Ovary (tissue), 3 donors: Measurements from ENCODE around the gene ARHGAP33.

Experiments
- CTCF ChIP-seq, 3 donors: fragments of 450-650 bp in 2 of 3; fragments of 200-600 bp in 1 of 3; IDR thresholded peaks; one replicate each; pipeline versions ENCODE4 v1.5.1 to v1.8.0; 2016 to 2022; ENCODE audit warnings: antibody characterized with exemption in 3 of 3, mild to moderate bottlenecking in 1 of 3
- EP300 ChIP-seq: sonication (generic); formaldehyde crosslinking; IDR thresholded peaks from one replicate; pipeline ENCODE4 v1.6.1; 2017; ENCODE audit warnings: antibody characterized with exemption
- donor health status: DM: no; HTN: no; CAD: no.

DNA sequence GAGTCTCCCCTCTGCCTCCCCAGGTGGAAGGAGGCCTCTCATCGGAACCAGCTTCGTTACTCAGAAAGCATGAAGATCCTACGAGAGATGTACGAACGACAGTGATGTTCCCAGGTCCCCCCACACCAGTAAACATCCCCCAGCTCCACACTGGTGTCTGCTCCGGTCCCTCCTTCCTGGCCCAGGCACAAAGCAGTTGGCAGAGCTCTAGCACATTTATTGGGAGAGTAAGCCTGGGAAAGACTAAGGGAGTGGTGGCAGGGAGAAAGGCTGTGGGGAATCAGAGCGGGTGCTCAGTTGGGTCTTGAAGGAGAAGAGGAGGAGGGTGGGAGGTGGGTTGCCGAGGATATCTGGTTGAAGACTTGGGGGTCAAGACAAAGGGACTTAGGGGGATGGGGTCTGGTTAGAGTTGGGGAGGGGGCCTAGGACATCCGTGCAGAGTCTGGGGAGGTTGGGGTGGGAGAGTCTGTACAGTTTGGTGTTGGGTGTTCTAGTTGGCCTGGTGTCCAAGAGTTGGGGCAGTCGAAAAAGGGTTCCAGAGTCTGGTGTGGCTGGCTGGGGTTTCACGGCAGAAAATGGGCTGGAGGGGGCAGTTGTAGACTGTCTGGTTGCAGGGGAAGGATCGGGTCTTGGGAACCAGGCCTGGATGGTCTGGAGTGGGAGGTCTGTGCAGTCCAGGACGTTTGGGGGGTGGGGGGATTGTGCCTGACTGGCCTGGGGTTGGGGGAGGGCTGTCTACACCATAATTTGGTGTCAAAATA, 20.8 kb upstream of the ARHGAP33 start:
- TF ChIP-seq EP300 (no peak), CTCF (IDR thresholded peaks at IDR 0.05) (no peak)
